WI38 (cell line): ENCODE results near the gene PTPRB.

ENCODE experiments used
- H3K4me3 ChIP-seq: 2 replicates; pipeline ENCODE4 v1.5.1; 2011; ENCODE audit warnings: low read depth, mild to moderate bottlenecking, control low read depth, low read length
- CTCF ChIP-seq: IDR thresholded peaks from 2 replicates; pipeline ENCODE4 v1.5.1; 2012; ENCODE audit warnings: low read depth, mild to moderate bottlenecking, control low read depth, low read length

PTPRB gene

GRCh38 chr12:70637303-70638085 lies at the start of gene PTPRB:
PTPRB (minus strand) TSS chr12:70637429; CDS start chr12:70637395, 34 bp downstream.
- no peak for TF ChIP-seq CTCF
- H3K4me3 ChIP-seq, result no peak within 1 kb of the TSS

DNA sequence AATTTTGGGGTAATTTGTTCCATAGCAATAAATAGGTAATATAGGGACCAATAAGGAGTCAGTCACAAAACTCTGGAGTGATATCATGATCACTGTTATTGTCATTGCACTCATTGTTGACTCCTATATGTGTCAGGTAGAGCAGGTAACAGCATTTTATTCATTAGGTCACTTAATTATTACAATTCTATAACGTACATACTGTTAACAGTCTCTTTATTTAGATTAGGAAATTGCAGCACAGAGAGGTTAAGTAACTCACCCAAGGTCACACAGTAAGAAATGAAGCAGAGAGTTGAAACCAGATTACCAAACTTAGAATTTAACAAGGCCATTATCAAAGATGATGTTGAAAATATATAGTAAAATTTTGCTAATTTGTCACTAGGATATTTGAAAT lies 49.7 kb upstream of the PTPRB start:
- TF ChIP-seq CTCF, result no peak
- no peak overlapping the region for H3K4me3 ChIP-seq

DNA sequence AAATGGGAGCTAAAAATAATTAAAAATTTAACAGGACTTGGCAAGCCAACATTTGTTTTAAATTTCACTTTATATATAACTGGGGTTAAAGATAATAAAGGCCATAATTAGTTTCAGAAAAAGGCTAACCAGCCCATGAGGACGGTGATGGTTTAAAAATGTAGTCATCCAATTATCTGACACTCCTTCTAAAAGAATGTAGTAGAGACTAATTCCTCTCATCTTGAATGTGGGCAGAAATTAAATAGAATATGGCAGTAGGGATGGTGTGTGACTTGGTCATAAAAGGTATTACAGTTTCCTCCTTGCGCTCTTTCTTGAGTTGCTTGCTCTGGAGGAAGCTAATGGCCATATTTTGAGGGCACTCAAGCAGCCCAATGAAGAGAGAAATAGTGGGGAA lies 49.1 kb upstream of the PTPRB start:
- no peak overlapping the region for H3K4me3 ChIP-seq
- TF ChIP-seq CTCF, result no peak

GRCh38 chr12:70683976-70684375 lies 46.7 kb upstream of the PTPRB start:
- no peak for TF ChIP-seq CTCF
- no peak overlapping the region for H3K4me3 ChIP-seq

- H3K4me3 ChIP-seq, result no peak overlapping the region
- no peak for TF ChIP-seq CTCF
Observed at GRCh38 chr12:70671698-70672097, 34.5 kb upstream of the PTPRB start.

GRCh38 chr12:70670948-70671347 lies 33.7 kb upstream of the PTPRB start:
- no peak overlapping the region for H3K4me3 ChIP-seq
- TF ChIP-seq CTCF, result no peak

GRCh38 chr12:70667253-70667652 lies 30.0 kb upstream of the PTPRB start:
- no peak for TF ChIP-seq CTCF
- no peak overlapping the region for H3K4me3 ChIP-seq
